GM18498 (cell line): ENCODE data around the gene AOPEP.

Experiments used
- ATAC-seq: cut with Tn5 transposase; IDR thresholded peaks from one replicate; pipeline ENCODE4 v1.9.1; 2021; ENCODE audit warnings: mild to moderate bottlenecking, moderate library complexity; ENCODE audit not compliant: unreplicated experiment

The AOPEP gene

DNA sequence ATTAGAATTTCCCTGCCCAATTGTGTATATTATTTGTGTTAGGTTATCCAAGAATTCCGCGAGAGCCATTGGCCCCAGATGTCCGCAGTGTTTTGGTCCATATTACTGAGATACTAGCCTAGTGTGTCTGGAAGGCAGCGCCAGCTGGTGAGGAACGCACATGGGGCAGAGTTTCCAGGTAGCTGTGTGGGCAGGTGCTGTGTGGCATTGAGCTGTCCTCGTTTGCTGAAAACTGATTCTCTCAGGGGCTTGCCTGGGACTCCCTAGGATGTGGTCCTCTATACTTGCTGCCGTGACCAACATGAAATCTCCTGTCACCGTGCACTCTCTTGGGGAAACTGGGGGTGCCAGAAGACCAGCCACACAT is 302.3 kb downstream of the AOPEP start:
- no peak for ATAC-seq

- no peak for ATAC-seq
Observed at GRCh38 chr9:95029288-95029687, 302.8 kb downstream of the AOPEP start.

GRCh38 chr9:95029720-95030119 is 303.2 kb downstream of the AOPEP start:
- ATAC-seq = no peak

DNA sequence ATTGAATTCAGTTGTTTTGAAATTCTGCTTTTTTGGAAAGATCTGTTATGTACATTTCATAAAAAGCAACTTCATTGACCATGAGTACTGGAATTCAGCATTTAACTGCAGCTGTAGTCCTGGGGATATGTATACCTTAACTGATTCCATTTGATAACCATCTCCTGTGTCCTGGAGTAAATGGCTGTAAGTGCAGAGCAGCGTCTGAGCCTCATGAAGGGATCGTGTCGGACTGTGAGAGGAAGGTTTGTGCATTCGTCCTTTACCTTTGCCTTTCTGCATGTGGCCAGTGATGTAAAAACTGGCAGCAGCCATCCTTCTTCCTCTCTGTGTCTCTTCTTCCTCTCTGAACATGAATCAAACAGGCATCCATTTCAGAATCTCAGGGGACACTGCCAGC is 303.8 kb downstream of the AOPEP start:
- ATAC-seq = no peak

GRCh38 chr9:95030920-95031642 is 304.6 kb downstream of the AOPEP start:
- ATAC-seq = no peak

DNA sequence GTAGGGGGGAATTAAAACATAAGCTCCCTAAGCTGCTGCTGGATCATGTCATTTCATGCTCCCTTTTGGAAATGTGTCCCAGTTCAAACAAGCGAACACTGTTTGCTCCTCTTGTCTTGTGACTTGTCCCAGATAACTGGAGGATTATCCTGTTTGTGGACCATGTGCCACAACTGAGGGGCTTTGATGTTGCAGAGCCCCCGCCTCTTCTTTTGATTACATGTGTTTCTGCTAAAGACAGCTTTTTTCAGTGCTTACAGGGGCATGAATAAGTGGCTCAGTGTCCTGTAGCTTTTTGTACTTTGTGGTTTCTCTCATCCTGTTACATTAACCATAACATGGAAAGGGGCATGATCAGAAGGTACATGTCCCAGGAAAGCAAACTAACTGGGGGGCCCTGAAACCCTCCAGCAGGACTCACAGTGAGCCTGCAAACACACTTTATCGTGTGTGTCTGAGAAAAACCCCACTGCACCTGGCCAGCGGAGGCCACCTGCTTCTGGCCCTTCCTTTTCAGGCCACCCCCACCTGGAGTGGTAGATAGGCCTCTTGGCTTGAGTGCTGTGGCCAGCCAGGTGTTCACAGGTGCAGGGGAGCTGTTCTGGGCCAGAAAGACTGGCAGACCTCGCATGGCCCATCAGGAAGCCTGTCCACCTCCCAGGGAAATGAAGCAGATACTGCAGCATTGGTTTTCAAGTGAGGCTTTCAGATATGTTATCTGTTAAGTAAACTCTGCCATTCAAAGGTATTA is 305.4 kb downstream of the AOPEP start:
- ATAC-seq = no peak

- no peak for ATAC-seq
Observed at GRCh38 chr9:95032580-95033341, 306.3 kb downstream of the AOPEP start.

GRCh38 chr9:95035846-95036245 is 309.3 kb downstream of the AOPEP start:
- no peak for ATAC-seq

- ATAC-seq = no peak
Observed at GRCh38 chr9:95036676-95037075, 310.2 kb downstream of the AOPEP start.

GRCh38 chr9:95037789-95038521 is 311.5 kb downstream of the AOPEP start:
- ATAC-seq = no peak

GRCh38 chr9:95038666-95039065 is 312.2 kb downstream of the AOPEP start:
- ATAC-seq = no peak

GRCh38 chr9:95040106-95040505 is 313.6 kb downstream of the AOPEP start:
- ATAC-seq = no peak

- no peak for ATAC-seq
Observed at GRCh38 chr9:95043826-95044225, 317.3 kb downstream of the AOPEP start.

GRCh38 chr9:95044731-95045508 is 318.4 kb downstream of the AOPEP start:
- no peak for ATAC-seq

- no peak for ATAC-seq
Observed at GRCh38 chr9:95045751-95046150, 319.3 kb downstream of the AOPEP start.

DNA sequence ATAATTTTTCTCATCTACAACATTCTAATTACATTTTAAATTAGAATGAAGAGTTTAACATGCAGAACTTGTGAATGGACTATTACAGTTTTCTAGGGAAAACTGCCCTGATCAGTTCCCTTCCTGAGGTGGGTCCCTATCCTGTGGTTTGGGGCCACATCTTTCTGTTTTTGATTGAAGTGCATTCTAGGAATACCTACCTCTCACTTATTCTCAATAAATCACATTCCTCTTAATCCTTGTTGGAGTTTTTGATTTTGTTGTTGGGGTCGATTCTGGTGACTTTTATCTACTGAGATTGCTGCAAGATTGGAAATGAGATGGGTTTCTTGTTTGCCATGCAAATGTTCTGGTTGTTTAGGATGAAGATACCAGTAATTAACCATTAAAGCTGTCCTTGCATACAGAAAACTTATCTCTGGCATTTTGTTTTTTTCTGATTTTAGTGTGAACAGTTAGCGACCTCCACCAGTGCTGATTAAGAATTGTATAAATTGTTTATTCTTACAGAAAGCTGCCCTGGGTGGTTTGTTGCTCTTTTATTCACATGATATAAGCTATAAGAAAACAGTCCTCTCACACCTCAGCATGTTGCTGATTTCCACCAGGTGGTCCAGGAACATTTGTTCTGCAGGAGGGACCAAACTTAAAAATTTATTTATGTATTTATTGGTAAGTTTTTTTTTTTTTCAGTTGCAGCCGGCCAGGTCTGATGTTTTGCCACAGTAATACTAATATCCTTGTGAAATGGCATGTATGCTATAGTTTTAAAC is 321.1 kb downstream of the AOPEP start:
- no peak for ATAC-seq

GRCh38 chr9:95048225-95049087 is 322.0 kb downstream of the AOPEP start:
- peak; percentile 86 for ATAC-seq

DNA sequence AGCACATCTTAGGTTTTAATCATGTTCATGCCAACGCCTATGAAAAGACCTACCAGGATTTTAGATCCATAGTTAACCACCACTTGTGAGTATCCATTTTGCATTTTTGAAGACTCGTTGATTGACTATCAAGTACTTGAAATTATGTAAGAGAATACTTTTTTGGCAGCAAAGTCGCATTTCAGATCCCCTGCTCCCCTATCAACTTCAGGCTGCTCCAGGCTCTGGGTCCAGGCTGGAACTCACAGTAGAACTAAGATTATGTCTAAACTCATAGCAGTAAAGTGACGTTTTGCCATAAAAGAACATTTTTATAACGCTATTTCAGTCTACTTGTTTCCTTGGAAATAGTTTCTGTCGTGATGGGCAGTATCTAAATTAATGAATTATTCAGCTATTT is 323.3 kb downstream of the AOPEP start:
- no peak for ATAC-seq
